Measurements from ENCODE around the gene SHLD1.
A peak's percentile ranks its signal among the peaks of the same experiment; 100 is the strongest.

Gene SHLD1

DNA sequence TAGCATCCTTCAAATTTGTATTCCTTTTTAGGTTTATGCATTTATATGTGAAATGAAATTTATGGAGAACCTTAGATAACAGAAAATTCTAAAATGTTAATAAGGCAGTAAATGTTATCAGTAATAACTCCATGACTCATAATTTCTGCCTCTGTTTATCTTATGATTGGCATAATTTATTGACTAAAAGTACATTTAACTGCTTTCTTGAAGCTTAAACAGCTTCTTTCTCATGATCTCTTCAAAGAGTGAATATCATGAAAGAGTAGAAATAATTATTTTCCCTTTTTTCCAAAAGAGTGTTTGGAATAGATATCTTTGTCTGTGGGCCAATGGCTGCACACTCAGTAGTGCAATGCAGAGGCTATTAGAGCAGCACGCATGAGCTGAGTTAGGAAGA, 91.3 kb downstream of the SHLD1 start:
- H3K9me3 ChIP-seq (ENCODE audit: control insufficient read depth, low read length) = no peaks in the 10 kb centered on the region
- no peak overlapping the region for H2BK15ac ChIP-seq (ENCODE audit: low read depth, poor library complexity, severe bottlenecking)
- no peaks in the 10 kb centered on the region for H3K27me3 ChIP-seq (ENCODE audit: control insufficient read depth in 1 of 2, insufficient read depth in 1 of 2, low read length in 2 of 2)
- no peak overlapping the region for H4K8ac ChIP-seq (ENCODE audit: low read length)
- H2AK5ac ChIP-seq (ENCODE audit: low read length, severe bottlenecking) = no peak overlapping the region
- WGBS = 80% methylated on average over 1 of the region's 1 CpG
- H3K79me1 ChIP-seq (replicated peaks; ENCODE audit: low read length, poor library complexity, severe bottlenecking) = no peaks in the 10 kb centered on the region
- H3K4me1 ChIP-seq (ENCODE audit: control insufficient read depth, insufficient read depth, low read depth, low read length) = peaks cover 6% of the 10 kb centered on the region
- no peak overlapping the region for H3K27ac ChIP-seq (ENCODE audit: low read length, poor library complexity, severe bottlenecking)
- no peak overlapping the region for H3K14ac ChIP-seq (ENCODE audit: low read length in 2 of 2)
- no peak overlapping the region for H3K4me3 ChIP-seq (ENCODE audit: insufficient read depth in 1 of 2, low read depth in 1 of 2, low read length in 2 of 2)
- H3K4me2 ChIP-seq (ENCODE audit: low read length, poor library complexity, severe bottlenecking) = no peak overlapping the region
- H2BK12ac ChIP-seq (ENCODE audit: low read length in 2 of 2) = no peak overlapping the region
- H3K9ac ChIP-seq (ENCODE audit: low read length) = no peak overlapping the region
- H2BK5ac ChIP-seq (ENCODE audit: low read depth, low read length, poor library complexity, severe bottlenecking) = no peak overlapping the region
- no peak overlapping the region for H3K4ac ChIP-seq (ENCODE audit: low read depth in 1 of 2, low read length in 2 of 2)
- no peak overlapping the region for H3K18ac ChIP-seq (ENCODE audit: low read depth in 1 of 2, low read length in 2 of 2)
- no peaks in the 10 kb centered on the region for H3K36me3 ChIP-seq (ENCODE audit: control insufficient read depth in 1 of 2, insufficient read depth in 2 of 2, low read depth in 1 of 2, low read length in 2 of 2)
- no peak overlapping the region for H2AFZ ChIP-seq (ENCODE audit: low read depth, low read length)
- H2BK120ac ChIP-seq (ENCODE audit: low read depth, low read length) = no peak overlapping the region
- DNase-seq = no peak
- H4K91ac ChIP-seq (ENCODE audit: low read length) = no peak overlapping the region
- H3K23ac ChIP-seq (ENCODE audit: low read length in 2 of 2) = no peak overlapping the region

DNA sequence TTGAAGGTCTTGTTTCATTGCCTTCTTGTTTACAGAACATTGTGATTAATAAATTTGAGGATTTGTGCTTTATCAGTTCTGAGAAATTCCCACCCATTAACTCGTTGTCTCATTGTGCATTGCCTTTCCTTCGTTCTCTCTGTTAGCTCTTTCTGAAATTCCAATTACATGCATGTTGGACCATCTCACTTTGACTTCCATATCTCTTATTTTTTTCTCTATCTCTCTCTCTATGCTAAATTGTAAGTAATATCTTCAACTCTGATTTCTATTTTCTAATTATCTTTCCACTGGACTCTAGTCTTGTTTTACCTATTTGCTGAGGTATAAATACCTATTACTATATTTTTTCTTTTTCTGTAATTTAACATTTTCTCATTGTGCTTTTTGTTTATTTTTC, 92.3 kb downstream of the SHLD1 start:
- Histone ChIP-seq H3K27me3 (ENCODE audit: control insufficient read depth in 1 of 2, insufficient read depth in 1 of 2, low read length in 2 of 2) (no peaks in the 10 kb centered on the region), H4K8ac (ENCODE audit: low read length) (no peak overlapping the region), H2AFZ (ENCODE audit: low read depth, low read length) (no peak overlapping the region), H3K23ac (ENCODE audit: low read length in 2 of 2) (no peak overlapping the region), H3K27ac (ENCODE audit: low read length, poor library complexity, severe bottlenecking) (no peak overlapping the region), H3K4me3 (ENCODE audit: insufficient read depth in 1 of 2, low read depth in 1 of 2, low read length in 2 of 2) (no peak overlapping the region), H2BK15ac (ENCODE audit: low read depth, poor library complexity, severe bottlenecking) (no peak overlapping the region), H3K4ac (ENCODE audit: low read depth in 1 of 2, low read length in 2 of 2) (no peak overlapping the region), H2AK5ac (ENCODE audit: low read length, severe bottlenecking) (no peak overlapping the region), H3K4me2 (ENCODE audit: low read length, poor library complexity, severe bottlenecking) (no peak overlapping the region), H3K9ac (ENCODE audit: low read length) (no peak overlapping the region), H3K4me1 (ENCODE audit: control insufficient read depth, insufficient read depth, low read depth, low read length) (peaks cover 6% of the 10 kb centered on the region), H4K91ac (ENCODE audit: low read length) (no peak overlapping the region), H2BK12ac (ENCODE audit: low read length in 2 of 2) (no peak overlapping the region), H3K79me1 (replicated peaks; ENCODE audit: low read length, poor library complexity, severe bottlenecking) (no peaks in the 10 kb centered on the region), H3K36me3 (ENCODE audit: control insufficient read depth in 1 of 2, insufficient read depth in 2 of 2, low read depth in 1 of 2, low read length in 2 of 2) (no peaks in the 10 kb centered on the region), H2BK120ac (ENCODE audit: low read depth, low read length) (no peak overlapping the region), H3K18ac (ENCODE audit: low read depth in 1 of 2, low read length in 2 of 2) (no peak overlapping the region), H3K14ac (ENCODE audit: low read length in 2 of 2) (no peak overlapping the region), H3K9me3 (ENCODE audit: control insufficient read depth, low read length) (no peaks in the 10 kb centered on the region), H2BK5ac (ENCODE audit: low read depth, low read length, poor library complexity, severe bottlenecking) (no peak overlapping the region)
- no peak for DNase-seq
- WGBS = 94% methylated on average over 2 of the region's 2 CpGs

- Histone ChIP-seq H3K4ac (ENCODE audit: low read depth in 1 of 2, low read length in 2 of 2) (no peak overlapping the region), H3K27me3 (ENCODE audit: control insufficient read depth in 1 of 2, insufficient read depth in 1 of 2, low read length in 2 of 2) (no peaks in the 10 kb centered on the region), H3K23ac (ENCODE audit: low read length in 2 of 2) (no peak overlapping the region), H4K91ac (ENCODE audit: low read length) (no peak overlapping the region), H2AK5ac (ENCODE audit: low read length, severe bottlenecking) (no peak overlapping the region), H3K9me3 (ENCODE audit: control insufficient read depth, low read length) (no peaks in the 10 kb centered on the region), H3K4me2 (ENCODE audit: low read length, poor library complexity, severe bottlenecking) (no peak overlapping the region), H3K36me3 (ENCODE audit: control insufficient read depth in 1 of 2, insufficient read depth in 2 of 2, low read depth in 1 of 2, low read length in 2 of 2) (no peaks in the 10 kb centered on the region), H2BK120ac (ENCODE audit: low read depth, low read length) (no peak overlapping the region), H2BK15ac (ENCODE audit: low read depth, poor library complexity, severe bottlenecking) (no peak overlapping the region), H3K14ac (ENCODE audit: low read length in 2 of 2) (no peak overlapping the region), H3K4me3 (ENCODE audit: insufficient read depth in 1 of 2, low read depth in 1 of 2, low read length in 2 of 2) (no peak overlapping the region), H3K79me1 (replicated peaks; ENCODE audit: low read length, poor library complexity, severe bottlenecking) (no peaks in the 10 kb centered on the region), H3K18ac (ENCODE audit: low read depth in 1 of 2, low read length in 2 of 2) (no peak overlapping the region), H2AFZ (ENCODE audit: low read depth, low read length) (no peak overlapping the region), H3K9ac (ENCODE audit: low read length) (no peak overlapping the region), H3K4me1 (ENCODE audit: control insufficient read depth, insufficient read depth, low read depth, low read length) (peaks cover 6% of the 10 kb centered on the region), H2BK5ac (ENCODE audit: low read depth, low read length, poor library complexity, severe bottlenecking) (no peak overlapping the region), H2BK12ac (ENCODE audit: low read length in 2 of 2) (peak overlapping the region in 1 of 2 experiments; percentile 23), H4K8ac (ENCODE audit: low read length) (no peak overlapping the region), H3K27ac (ENCODE audit: low read length, poor library complexity, severe bottlenecking) (no peak overlapping the region)
- WGBS = 80% methylated on average over 5 of the region's 5 CpGs
- DNase-seq = no peak
Observed at GRCh38 chr20:5843054-5843592, 92.9 kb downstream of the SHLD1 start.

- Histone ChIP-seq H4K91ac (ENCODE audit: low read length) (no peak overlapping the region), H3K4me2 (ENCODE audit: low read length, poor library complexity, severe bottlenecking) (no peak overlapping the region)
- WGBS = 15% methylated on average over 2 of the region's 2 CpGs
Observed at GRCh38 chr20:5844063-5844681, 94.0 kb downstream of the SHLD1 start.

More at GRCh38 chr20:5844063-5844681, 94.0 kb downstream of the SHLD1 start:
- no peaks in the 10 kb centered on the region for H3K27me3 ChIP-seq (ENCODE audit: control insufficient read depth in 1 of 2, insufficient read depth in 1 of 2, low read length in 2 of 2)
- no peak overlapping the region for H2AFZ ChIP-seq (ENCODE audit: low read depth, low read length)
- H2AK5ac ChIP-seq (ENCODE audit: low read length, severe bottlenecking) = no peak overlapping the region
- no peak overlapping the region for H2BK120ac ChIP-seq (ENCODE audit: low read depth, low read length)
- H3K9ac ChIP-seq (ENCODE audit: low read length) = peak overlapping the region; percentile 12
- no peak overlapping the region for H3K27ac ChIP-seq (ENCODE audit: low read length, poor library complexity, severe bottlenecking)
- peak overlapping the region in 1 of 2 experiments; percentile 73 for H3K18ac ChIP-seq (ENCODE audit: low read depth in 1 of 2, low read length in 2 of 2)
- no peaks in the 10 kb centered on the region for H3K9me3 ChIP-seq (ENCODE audit: control insufficient read depth, low read length)
- no peaks in the 10 kb centered on the region for H3K79me1 ChIP-seq (replicated peaks; ENCODE audit: low read length, poor library complexity, severe bottlenecking)
- no peak overlapping the region for H2BK5ac ChIP-seq (ENCODE audit: low read depth, low read length, poor library complexity, severe bottlenecking)
- H4K8ac ChIP-seq (ENCODE audit: low read length) = no peak overlapping the region
- H3K14ac ChIP-seq (ENCODE audit: low read length in 2 of 2) = no peak overlapping the region
- no peak overlapping the region for H3K4ac ChIP-seq (ENCODE audit: low read depth in 1 of 2, low read length in 2 of 2)
- DNase-seq = peak; percentile 81
- H3K36me3 ChIP-seq (ENCODE audit: control insufficient read depth in 1 of 2, insufficient read depth in 2 of 2, low read depth in 1 of 2, low read length in 2 of 2) = no peaks in the 10 kb centered on the region
- H3K4me3 ChIP-seq (ENCODE audit: insufficient read depth in 1 of 2, low read depth in 1 of 2, low read length in 2 of 2) = no peak overlapping the region
- peaks cover 6% of the 10 kb centered on the region for H3K4me1 ChIP-seq (ENCODE audit: control insufficient read depth, insufficient read depth, low read depth, low read length)
- H2BK12ac ChIP-seq (ENCODE audit: low read length in 2 of 2) = no peak overlapping the region
- H2BK15ac ChIP-seq (ENCODE audit: low read depth, poor library complexity, severe bottlenecking) = no peak overlapping the region
- no peak overlapping the region for H3K23ac ChIP-seq (ENCODE audit: low read length in 2 of 2)

All from mesenchymal stem cell (in vitro differentiated cells and primary cell).